NB4 (cell line): ENCODE measurements around the gene NPHS2.

Source experiments
- MAX ChIP-seq: IDR thresholded peaks from 2 replicates; pipeline ENCODE4 v1.6.1; 2011; ENCODE audit warnings: low read depth, low read length
- POLR2A ChIP-seq: IDR thresholded peaks from 2 replicates; pipeline ENCODE4 v1.6.1; 2011; ENCODE audit warnings: mild to moderate bottlenecking; ENCODE audit not compliant: insufficient read length; ENCODE audit errors: extremely low read depth
- TF ChIP-seq, protein P1 (sequence below): IDR thresholded peaks from one replicate; pipeline ENCODE4 v1.5.1; 2012; ENCODE audit warnings: low read depth, low read length

DNA sequence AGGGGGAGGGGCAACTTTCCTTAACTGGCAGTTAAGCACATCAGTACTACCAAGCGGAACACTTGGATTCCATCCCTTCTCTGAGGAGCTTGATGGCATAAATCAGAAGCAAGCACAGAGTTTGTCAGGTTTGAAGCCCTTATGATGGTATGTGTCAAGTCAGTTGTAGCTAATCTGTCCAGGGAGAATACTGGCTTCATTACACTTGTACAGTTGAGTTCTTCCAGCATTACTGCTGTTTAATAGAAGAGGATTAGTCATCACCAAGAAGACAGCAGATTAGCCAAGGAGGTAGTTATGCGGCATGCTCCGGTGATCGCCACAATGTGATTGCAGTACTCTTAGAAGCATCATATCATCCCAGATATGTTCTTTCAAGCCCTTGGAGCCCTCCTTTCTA, 13.8 kb upstream of the NPHS2 start:
- TF ChIP-seq, protein P1, sequence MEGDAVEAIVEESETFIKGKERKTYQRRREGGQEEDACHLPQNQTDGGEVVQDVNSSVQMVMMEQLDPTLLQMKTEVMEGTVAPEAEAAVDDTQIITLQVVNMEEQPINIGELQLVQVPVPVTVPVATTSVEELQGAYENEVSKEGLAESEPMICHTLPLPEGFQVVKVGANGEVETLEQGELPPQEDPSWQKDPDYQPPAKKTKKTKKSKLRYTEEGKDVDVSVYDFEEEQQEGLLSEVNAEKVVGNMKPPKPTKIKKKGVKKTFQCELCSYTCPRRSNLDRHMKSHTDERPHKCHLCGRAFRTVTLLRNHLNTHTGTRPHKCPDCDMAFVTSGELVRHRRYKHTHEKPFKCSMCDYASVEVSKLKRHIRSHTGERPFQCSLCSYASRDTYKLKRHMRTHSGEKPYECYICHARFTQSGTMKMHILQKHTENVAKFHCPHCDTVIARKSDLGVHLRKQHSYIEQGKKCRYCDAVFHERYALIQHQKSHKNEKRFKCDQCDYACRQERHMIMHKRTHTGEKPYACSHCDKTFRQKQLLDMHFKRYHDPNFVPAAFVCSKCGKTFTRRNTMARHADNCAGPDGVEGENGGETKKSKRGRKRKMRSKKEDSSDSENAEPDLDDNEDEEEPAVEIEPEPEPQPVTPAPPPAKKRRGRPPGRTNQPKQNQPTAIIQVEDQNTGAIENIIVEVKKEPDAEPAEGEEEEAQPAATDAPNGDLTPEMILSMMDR: no peak
- TF ChIP-seq POLR2A (no peak), MAX (no peak)
